Measurements from ENCODE around the gene BTD. TPM values are rescaled to one million over a fixed set of nuclear protein-coding genes. Genes with fewer than 3 reads are reported as not detected.

Gene BTD
- polyA plus RNA-seq, 2 of the 4 experiments (the other 2 are of a cell fraction) = 17.6 to 17.8 TPM

- no peak for TF ChIP-seq ATOH8 (CRISPR knock-in tag; IDR thresholded peaks at IDR 0.05; ENCODE audit: low read depth)
Observed at GRCh38 chr3:15636028-15636709, 34.6 kb downstream of the BTD start (continued).

GRCh38 chr3:15637131-15637951 lies 35.8 kb downstream of the BTD start:
- no peak overlapping the region for H3K4me3 ChIP-seq
- no peaks in the 10 kb centered on the region for H3K9me3 ChIP-seq
- ChIA-PET CTCF (interaction anchor here (1.3 to 1.8 kb wide), 2 partner anchors 9 to 160 kb away, joined by 3 to 7 read pairs; no protein-coding TSS in a partner anchor), POLR2A (interaction anchor here (3.0 kb wide), 1 partner anchor 9 kb away, joined by 11 read pairs; no protein-coding TSS in a partner anchor)
- H3K4me2 ChIP-seq = peak overlapping the region; percentile 64
- peaks cover 69% of the 10 kb centered on the region for H3K4me1 ChIP-seq
- no peak for FAIRE-seq
- no peak for DNase-seq (ENCODE audit: low read depth in 1 of 2, low spot score in 1 of 2)
- TF ChIP-seq BHLHE40 (IDR thresholded peaks at IDR 0.05; ENCODE audit: low read depth, low read length) = no peak
- no peak for TF ChIP-seq ESRRA (IDR thresholded peaks at IDR 0.05; ENCODE audit: borderline replicate concordance, low read length)
- no peak for TF ChIP-seq MAFK (IDR thresholded peaks at IDR 0.05; ENCODE audit: partially characterized antibody)
- TF ChIP-seq ELK1 (IDR thresholded peaks at IDR 0.05; ENCODE audit: low read depth, low read length) = no peak
- TF ChIP-seq KDM1A (IDR thresholded peaks at IDR 0.05; ENCODE audit: low read depth) = no peak
- TF ChIP-seq JUNB (IDR thresholded peaks at IDR 0.05) = no peak
- no peak for TF ChIP-seq TP53 (CRISPR knock-in tag; IDR thresholded peaks at IDR 0.05)
- no peak for TF ChIP-seq NR3C1 (IDR thresholded peaks at IDR 0.05)
- no peak for TF ChIP-seq HOXB5 (CRISPR knock-in tag; IDR thresholded peaks at IDR 0.05)
- no peak for TF ChIP-seq SMC3 (IDR thresholded peaks at IDR 0.05)
- no peak for TF ChIP-seq USF2 (IDR thresholded peaks at IDR 0.05)
- TF ChIP-seq POLR2A (IDR thresholded peaks at IDR 0.05; ENCODE audit: low read length) = no peak
- no peak for TF ChIP-seq ATOH8 (CRISPR knock-in tag; IDR thresholded peaks at IDR 0.05; ENCODE audit: low read depth)
- no peak for TF ChIP-seq CBX8 (IDR thresholded peaks at IDR 0.05)
- peak in 1 of 2 experiments; percentile 13; a peak in 2 of 6 replicates for ATAC-seq
- 51% methylated on average over 7 of the region's 7 CpGs for WGBS (ENCODE audit: missing lambda C conversion rate)
- H3K27ac ChIP-seq = peak overlapping the region; percentile 75 to 95

- DNase-seq (ENCODE audit: low read depth in 1 of 2, low spot score in 1 of 2) (no peak), FAIRE-seq (no peak), ATAC-seq (no peak)
- Histone ChIP-seq H3K4me1 (peaks cover 59% of the 10 kb centered on the region), H3K9me3 (no peaks in the 10 kb centered on the region), H3K27ac (peak overlapping the region; percentile 25 to 95; a peak in 3 of 6 replicates), H3K4me3 (no peak overlapping the region), H3K4me2 (no peak overlapping the region; the same call in 2 of the 3 replicates)
- POLR2A ChIA-PET = interaction anchor here (3.0 kb wide), 1 partner anchor 8 kb away, joined by 11 read pairs; no protein-coding TSS in a partner anchor
- 82% methylated on average over 6 of the region's 6 CpGs for WGBS (ENCODE audit: missing lambda C conversion rate)
- CTCF ChIA-PET = interaction anchor here (1.8 kb wide), 1 partner anchor 8 kb away, joined by 7 read pairs; no protein-coding TSS in a partner anchor
- TF ChIP-seq REST (IDR thresholded peaks at IDR 0.05) (no peak), ZSCAN20 (CRISPR knock-in tag; IDR thresholded peaks at IDR 0.05) (no peak), KDM5A (IDR thresholded peaks at IDR 0.05) (no peak), FOSL2 (IDR thresholded peaks at IDR 0.05) (no peak), FOSL2 (CRISPR knock-in tag; IDR thresholded peaks at IDR 0.05) (no peak), PHF8 (IDR thresholded peaks at IDR 0.05; ENCODE audit: borderline replicate concordance, low read depth) (no peak), HDAC2 (IDR thresholded peaks at IDR 0.05) (no peak), BCL3 (IDR thresholded peaks at IDR 0.05) (no peak), PBX3 (IDR thresholded peaks at IDR 0.05) (no peak)
Observed at GRCh38 chr3:15638193-15638890, 36.8 kb downstream of the BTD start.
